ENCODE data around the gene ADK. TPM values are rescaled to one million over a fixed set of nuclear protein-coding genes. Genes with fewer than 3 reads are reported as not detected.

The ADK gene
- total and polyA plus RNA-seq, 2 of the 13 experiments (the other 11 are each of a cell fraction or from before 2014, with no cell fraction given) = 48.6 to 79.1 TPM

DNA sequence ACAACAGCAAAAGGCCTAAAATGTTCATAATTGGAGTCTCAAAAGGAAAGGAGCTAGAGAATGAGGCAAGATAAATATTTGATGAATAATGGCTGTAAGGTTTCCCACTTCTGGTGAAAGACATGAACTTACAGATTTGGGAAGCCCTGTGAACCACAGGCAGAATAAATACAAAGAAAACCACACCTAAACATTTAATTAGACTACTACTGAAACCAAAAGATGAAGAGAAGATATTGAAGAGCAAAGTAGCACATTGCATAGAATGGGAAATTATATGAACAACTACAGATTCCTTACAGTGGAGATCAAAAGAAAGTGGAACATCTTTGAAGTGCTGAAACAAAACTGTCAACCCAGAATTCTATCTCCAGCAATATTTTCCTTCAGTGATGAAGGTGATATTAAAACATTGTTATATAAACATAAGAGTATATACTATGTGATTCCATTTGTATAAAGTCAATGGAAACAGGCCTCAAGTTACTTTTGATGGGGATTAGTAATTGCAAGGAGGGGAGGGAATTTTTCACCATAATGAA, 484.0 kb downstream of the ADK start:
- FAIRE-seq = no peak

More for the DNA sequence above, 484.0 kb downstream of the ADK start:
- H2AFZ ChIP-seq (ENCODE audit: low read length) = no peak overlapping the region
- H3K9me3 ChIP-seq (ENCODE audit: low read length) = peaks cover 10% of the 10 kb centered on the region; the same call in 1 of the 2 replicates
- no peak overlapping the region for H3K9ac ChIP-seq (ENCODE audit: insufficient read depth, low read depth, low read length)
- H3K79me2 ChIP-seq (ENCODE audit: insufficient read depth, low read length) = no peaks in the 10 kb centered on the region
- intact Hi-C loops (cut with micrococcal nuclease; ENCODE audit: unreplicated experiment) = no loop called here
- ATAC-seq (no peak), DNase-seq (ENCODE audit: low spot score) (no peak)
- TF ChIP-seq THYN1 (CRISPR knock-in tag; IDR thresholded peaks at IDR 0.05; ENCODE audit: borderline replicate concordance, low read depth) (no peak), KAT7 (CRISPR knock-in tag; IDR thresholded peaks at IDR 0.05; ENCODE audit: borderline replicate concordance) (no peak), RFXANK (CRISPR knock-in tag; IDR thresholded peaks at IDR 0.05) (no peak), GATAD1 (CRISPR knock-in tag; IDR thresholded peaks at IDR 0.05) (no peak), HNRNPH1 (optimal IDR thresholded peaks at IDR 0.05; ENCODE audit: low read depth, low read length) (no peak), WIZ (CRISPR knock-in tag; IDR thresholded peaks at IDR 0.05) (no peak), TCF12 (IDR thresholded peaks at IDR 0.05) (no peak), TCF12 (CRISPR knock-in tag; IDR thresholded peaks at IDR 0.05) (no peak), FLYWCH1 (CRISPR knock-in tag; IDR thresholded peaks at IDR 0.05) (no peak), ZNF33A (CRISPR knock-in tag; IDR thresholded peaks at IDR 0.05; ENCODE audit: borderline replicate concordance) (no peak), HOXA9 (CRISPR knock-in tag; IDR thresholded peaks at IDR 0.05; ENCODE audit: borderline replicate concordance) (no peak), ZNF777 (CRISPR knock-in tag; IDR thresholded peaks at IDR 0.05) (no peak), NFKB2 (CRISPR knock-in tag; IDR thresholded peaks at IDR 0.05; ENCODE audit: borderline replicate concordance) (no peak), ZNF431 (CRISPR knock-in tag; IDR thresholded peaks at IDR 0.05; ENCODE audit: borderline replicate concordance, low read depth) (no peak)
- TF ChIP-seq, protein P1, sequence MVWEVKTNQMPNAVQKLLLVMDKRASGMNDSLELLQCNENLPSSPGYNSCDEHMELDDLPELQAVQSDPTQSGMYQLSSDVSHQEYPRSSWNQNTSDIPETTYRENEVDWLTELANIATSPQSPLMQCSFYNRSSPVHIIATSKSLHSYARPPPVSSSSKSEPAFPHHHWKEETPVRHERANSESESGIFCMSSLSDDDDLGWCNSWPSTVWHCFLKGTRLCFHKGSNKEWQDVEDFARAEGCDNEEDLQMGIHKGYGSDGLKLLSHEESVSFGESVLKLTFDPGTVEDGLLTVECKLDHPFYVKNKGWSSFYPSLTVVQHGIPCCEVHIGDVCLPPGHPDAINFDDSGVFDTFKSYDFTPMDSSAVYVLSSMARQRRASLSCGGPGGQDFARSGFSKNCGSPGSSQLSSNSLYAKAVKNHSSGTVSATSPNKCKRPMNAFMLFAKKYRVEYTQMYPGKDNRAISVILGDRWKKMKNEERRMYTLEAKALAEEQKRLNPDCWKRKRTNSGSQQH (CRISPR knock-in tag; IDR thresholded peaks at IDR 0.05; ENCODE audit: low read depth) = no peak
- TF ChIP-seq, protein P2, sequence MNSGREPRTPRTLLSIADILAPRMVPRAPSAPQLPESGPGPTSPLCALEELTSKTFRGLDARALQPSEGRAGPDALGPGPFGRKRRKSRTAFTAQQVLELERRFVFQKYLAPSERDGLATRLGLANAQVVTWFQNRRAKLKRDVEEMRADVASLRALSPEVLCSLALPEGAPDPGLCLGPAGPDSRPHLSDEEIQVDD (CRISPR knock-in tag; IDR thresholded peaks at IDR 0.05; ENCODE audit: borderline replicate concordance) = no peak
- TF ChIP-seq, protein P3, sequence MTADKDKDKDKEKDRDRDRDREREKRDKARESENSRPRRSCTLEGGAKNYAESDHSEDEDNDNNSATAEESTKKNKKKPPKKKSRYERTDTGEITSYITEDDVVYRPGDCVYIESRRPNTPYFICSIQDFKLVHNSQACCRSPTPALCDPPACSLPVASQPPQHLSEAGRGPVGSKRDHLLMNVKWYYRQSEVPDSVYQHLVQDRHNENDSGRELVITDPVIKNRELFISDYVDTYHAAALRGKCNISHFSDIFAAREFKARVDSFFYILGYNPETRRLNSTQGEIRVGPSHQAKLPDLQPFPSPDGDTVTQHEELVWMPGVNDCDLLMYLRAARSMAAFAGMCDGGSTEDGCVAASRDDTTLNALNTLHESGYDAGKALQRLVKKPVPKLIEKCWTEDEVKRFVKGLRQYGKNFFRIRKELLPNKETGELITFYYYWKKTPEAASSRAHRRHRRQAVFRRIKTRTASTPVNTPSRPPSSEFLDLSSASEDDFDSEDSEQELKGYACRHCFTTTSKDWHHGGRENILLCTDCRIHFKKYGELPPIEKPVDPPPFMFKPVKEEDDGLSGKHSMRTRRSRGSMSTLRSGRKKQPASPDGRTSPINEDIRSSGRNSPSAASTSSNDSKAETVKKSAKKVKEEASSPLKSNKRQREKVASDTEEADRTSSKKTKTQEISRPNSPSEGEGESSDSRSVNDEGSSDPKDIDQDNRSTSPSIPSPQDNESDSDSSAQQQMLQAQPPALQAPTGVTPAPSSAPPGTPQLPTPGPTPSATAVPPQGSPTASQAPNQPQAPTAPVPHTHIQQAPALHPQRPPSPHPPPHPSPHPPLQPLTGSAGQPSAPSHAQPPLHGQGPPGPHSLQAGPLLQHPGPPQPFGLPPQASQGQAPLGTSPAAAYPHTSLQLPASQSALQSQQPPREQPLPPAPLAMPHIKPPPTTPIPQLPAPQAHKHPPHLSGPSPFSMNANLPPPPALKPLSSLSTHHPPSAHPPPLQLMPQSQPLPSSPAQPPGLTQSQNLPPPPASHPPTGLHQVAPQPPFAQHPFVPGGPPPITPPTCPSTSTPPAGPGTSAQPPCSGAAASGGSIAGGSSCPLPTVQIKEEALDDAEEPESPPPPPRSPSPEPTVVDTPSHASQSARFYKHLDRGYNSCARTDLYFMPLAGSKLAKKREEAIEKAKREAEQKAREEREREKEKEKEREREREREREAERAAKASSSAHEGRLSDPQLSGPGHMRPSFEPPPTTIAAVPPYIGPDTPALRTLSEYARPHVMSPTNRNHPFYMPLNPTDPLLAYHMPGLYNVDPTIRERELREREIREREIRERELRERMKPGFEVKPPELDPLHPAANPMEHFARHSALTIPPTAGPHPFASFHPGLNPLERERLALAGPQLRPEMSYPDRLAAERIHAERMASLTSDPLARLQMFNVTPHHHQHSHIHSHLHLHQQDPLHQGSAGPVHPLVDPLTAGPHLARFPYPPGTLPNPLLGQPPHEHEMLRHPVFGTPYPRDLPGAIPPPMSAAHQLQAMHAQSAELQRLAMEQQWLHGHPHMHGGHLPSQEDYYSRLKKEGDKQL (CRISPR knock-in tag; IDR thresholded peaks at IDR 0.05; ENCODE audit: low read depth) = no peak
- ChIA-PET POLR2A (no interaction called here), CTCF (ENCODE audit: low intra/inter-chr PET ratio, low total read pairs) (no interaction called here)
- no peaks in the 10 kb centered on the region for H3K4me1 ChIP-seq (ENCODE audit: insufficient read depth, low read length)
- in situ Hi-C loops (cut with HindIII; ENCODE audit: extremely low pct_ligation_motif_present, low pct_unique_long_range_greater_than_20kb) = no loop called here
- no peaks in the 10 kb centered on the region for H4K20me1 ChIP-seq (ENCODE audit: insufficient read depth, low read length)
- BruUV-seq (replicated peaks) = no TSS peak
- H3K27me3 ChIP-seq (ENCODE audit: control insufficient read depth in 1 of 2, insufficient read depth in 2 of 2, low read length in 2 of 2) = no peaks in the 10 kb centered on the region
- peaks cover 1 to 13% of the 10 kb centered on the region in 2 experiments; a peak in 3 of 5 replicates for H3K36me3 ChIP-seq (replicated peaks in 1 of 2; ENCODE audit: control insufficient read depth in 1 of 2, insufficient read depth in 2 of 2, low read length in 2 of 2)
- H3K4me2 ChIP-seq (ENCODE audit: low read depth, low read length) = no peak overlapping the region
- no peak overlapping the region for H3K4me3 ChIP-seq (replicated peaks in 1 of 3; ENCODE audit: insufficient read depth in 1 of 3, low read depth in 2 of 3, low read length in 3 of 3)
- H3K27ac ChIP-seq (ENCODE audit: extremely low read length, insufficient read depth, low read length) = no peak overlapping the region
